Activated CD4-positive, alpha-beta T cell treated with anti-CD3 and anti-CD28 coated beads for 36 hours (primary cell): ENCODE data around the gene TLR2. TPM values are rescaled to one million over a fixed set of nuclear protein-coding genes. Genes with fewer than 3 reads are reported as not detected.
"Not testable (repeated sequence)": the region's sequence is repeated elsewhere in the genome, so short reads cannot be mapped to it uniquely, and the experiment has no call there.

Experiments used
- ATAC-seq: fragments of 200-7000 bp; cut with Tn5 transposase; one replicate; pipeline ENCODE4 v1.10.0; 2021; ENCODE audit warnings: mild to moderate bottlenecking, moderate library complexity
- CTCF ChIA-PET: fragments of 350-600 bp; sonication (Branson Sonifier 250); formaldehyde crosslinking; loops from one replicate; lab custom pipeline; 2021; ENCODE audit warnings: antibody characterized with exemption; lab: Charles Lee
- POLR2A ChIA-PET: fragments of 350-600 bp; sonication (Branson Sonifier 250); formaldehyde crosslinking; loops from one replicate; lab custom pipeline; 2021; ENCODE audit warnings: antibody characterized with exemption, inconsistent platforms; lab: Charles Lee
- DNase-seq: peaks from one replicate; pipeline ENCODE4 v3.0.0-alpha.2; 2020
- H3K27ac Mint-ChIP-seq: one replicate; pipeline ENCODE4 v1.8.0; 2021; ENCODE audit warnings: mixed read lengths
- H3K27me3 Mint-ChIP-seq: one replicate; pipeline ENCODE4 v1.8.0; 2021; ENCODE audit warnings: mixed read lengths
- H3K36me3 Mint-ChIP-seq: one replicate; pipeline ENCODE4 v1.8.0; 2021; ENCODE audit warnings: low read depth, mixed read lengths
- H3K4me1 Mint-ChIP-seq: one replicate; pipeline ENCODE4 v1.8.0; 2021; ENCODE audit warnings: mixed read lengths
- H3K4me3 Mint-ChIP-seq: one replicate; pipeline ENCODE4 v1.8.0; 2021; ENCODE audit warnings: mild to moderate bottlenecking, moderate library complexity, mixed read lengths
- H3K9me3 Mint-ChIP-seq: one replicate; pipeline ENCODE4 v1.8.0; 2021; ENCODE audit warnings: low read depth, mixed read lengths
- intact Hi-C, 2 experiments: fragments of 100-400 bp; cut with DNase I in 1 of 2; cut with micrococcal nuclease in 1 of 2; formaldehyde crosslinking; loops; one replicate each; pipeline versions ENCODE4 v1.14.2 to v1.15.1; 2022 to 2024; cut with DNase I, micrococcal nuclease
- total RNA-seq, 2 experiments: library from RNA; stranded (reverse); gene quantifications; one replicate each; pipeline ENCODE4 v1.2.3, GENCODE V29; 2021

Gene TLR2
- total RNA-seq, 2 experiments from 2014 or later, result 1.3 to 2.0 TPM

- Mint-ChIP-seq H3K36me3 (no peaks in the 10 kb centered on the region), H3K27ac (no peak overlapping the region), H3K27me3 (no peaks in the 10 kb centered on the region), H3K4me3 (no peak overlapping the region), H3K9me3 (no peaks in the 10 kb centered on the region), H3K4me1 (peaks cover 24% of the 10 kb centered on the region)
- ATAC-seq (no peak), DNase-seq (no peak)
- POLR2A ChIA-PET, result no interaction called here
- CTCF ChIA-PET, result interaction anchor here (1.2 kb wide), 1 partner anchor 11 kb away, joined by 6 read pairs; no protein-coding TSS in a partner anchor
- intact Hi-C loops, result no loop called here
Observed at GRCh38 chr4:153655928-153656327, 28.2 kb upstream of the TLR2 start.

DNA sequence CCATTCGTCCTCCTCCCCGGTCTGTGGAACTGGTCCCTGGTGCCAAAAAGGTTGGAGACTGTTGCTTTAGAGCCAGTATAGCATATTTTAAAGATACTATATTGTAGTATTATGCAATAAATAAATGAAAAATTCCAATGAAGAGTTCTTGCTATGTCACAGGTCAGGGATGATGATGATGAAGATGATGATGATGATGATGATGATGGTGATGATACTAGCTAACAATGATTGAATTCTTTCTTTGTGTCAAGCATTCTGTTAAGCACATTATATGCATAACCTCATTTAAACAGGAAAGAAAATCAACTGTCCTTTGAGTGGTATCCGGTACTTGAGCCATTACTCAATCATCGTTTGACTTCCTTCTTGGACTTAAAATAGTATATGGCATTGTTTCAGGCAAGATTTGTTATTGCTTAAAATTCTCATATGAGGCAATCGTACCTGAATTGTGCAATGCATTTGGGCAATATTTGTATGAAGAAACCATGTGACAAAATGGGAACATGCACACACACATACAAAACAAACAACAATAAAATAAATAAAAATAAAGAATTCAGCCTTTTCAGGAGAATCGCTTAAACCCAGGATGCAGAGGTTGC lies 22.8 kb upstream of the TLR2 start:
- ATAC-seq (no peak), DNase-seq (no peak)
- Mint-ChIP-seq H3K36me3 (no peaks in the 10 kb centered on the region), H3K27ac (no peak overlapping the region), H3K27me3 (no peaks in the 10 kb centered on the region), H3K4me1 (no peaks in the 10 kb centered on the region), H3K4me3 (no peak overlapping the region), H3K9me3 (peaks cover 4% of the 10 kb centered on the region)
- intact Hi-C loops, result no loop called here
- ChIA-PET CTCF (no interaction called here), POLR2A (no interaction called here)

GRCh38 chr4:153661908-153662307 lies 22.2 kb upstream of the TLR2 start:
- H3K9me3 Mint-ChIP-seq, result peaks cover 4% of the 10 kb centered on the region
- intact Hi-C loops, result no loop called here
- ChIA-PET POLR2A (no interaction called here), CTCF (no interaction called here)
- no peak for DNase-seq
- no peak overlapping the region for H3K4me3 Mint-ChIP-seq
- H3K27ac Mint-ChIP-seq, result no peak overlapping the region
- ATAC-seq, result no peak
- no peaks in the 10 kb centered on the region for H3K27me3 Mint-ChIP-seq
- H3K36me3 Mint-ChIP-seq, result no peaks in the 10 kb centered on the region
- H3K4me1 Mint-ChIP-seq, result no peaks in the 10 kb centered on the region

DNA sequence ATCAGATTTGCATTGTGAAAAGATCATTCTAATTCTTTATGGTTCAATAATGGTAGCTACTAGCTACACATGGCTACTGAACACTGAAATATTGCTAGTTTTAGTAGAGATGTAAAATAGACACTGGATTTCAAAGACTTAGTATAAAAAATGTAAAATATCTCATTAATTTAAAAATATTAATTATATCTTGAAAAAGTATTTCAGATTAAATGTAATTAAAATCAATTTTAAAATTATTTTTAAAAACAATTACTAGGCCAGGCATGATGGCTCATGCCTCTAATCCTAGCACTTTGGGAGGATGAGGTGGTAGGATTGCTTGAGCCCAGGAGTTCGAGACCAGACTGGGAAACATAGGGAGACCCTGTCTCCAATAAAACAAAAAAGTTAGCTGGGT lies 20.4 kb upstream of the TLR2 start:
- H3K27ac Mint-ChIP-seq, result no peak overlapping the region
- no peak overlapping the region for H3K4me3 Mint-ChIP-seq
- intact Hi-C loops, result no loop called here
- ATAC-seq (no peak), DNase-seq (no peak)
- no peaks in the 10 kb centered on the region for H3K4me1 Mint-ChIP-seq
- peaks cover 2% of the 10 kb centered on the region for H3K27me3 Mint-ChIP-seq
- POLR2A ChIA-PET, result no interaction called here
- H3K36me3 Mint-ChIP-seq, result no peaks in the 10 kb centered on the region
- CTCF ChIA-PET, result interaction anchor here (0.6 kb wide), 1 partner anchor 415 kb away, joined by 3 read pairs; no protein-coding TSS in a partner anchor
- peaks cover 4% of the 10 kb centered on the region for H3K9me3 Mint-ChIP-seq

- POLR2A ChIA-PET, H3K27me3 Mint-ChIP-seq, intact Hi-C loops, DNase-seq, H3K27ac Mint-ChIP-seq, H3K36me3 Mint-ChIP-seq, ATAC-seq, H3K4me3 Mint-ChIP-seq, H3K9me3 Mint-ChIP-seq, H3K4me1 Mint-ChIP-seq: not testable (repeated sequence)
- CTCF ChIA-PET, result interaction anchor here (0.6 kb wide), 1 partner anchor 220 kb away, joined by 3 read pairs; no protein-coding TSS in a partner anchor
Observed at GRCh38 chr4:153666505-153666904, 17.6 kb upstream of the TLR2 start.

DNA sequence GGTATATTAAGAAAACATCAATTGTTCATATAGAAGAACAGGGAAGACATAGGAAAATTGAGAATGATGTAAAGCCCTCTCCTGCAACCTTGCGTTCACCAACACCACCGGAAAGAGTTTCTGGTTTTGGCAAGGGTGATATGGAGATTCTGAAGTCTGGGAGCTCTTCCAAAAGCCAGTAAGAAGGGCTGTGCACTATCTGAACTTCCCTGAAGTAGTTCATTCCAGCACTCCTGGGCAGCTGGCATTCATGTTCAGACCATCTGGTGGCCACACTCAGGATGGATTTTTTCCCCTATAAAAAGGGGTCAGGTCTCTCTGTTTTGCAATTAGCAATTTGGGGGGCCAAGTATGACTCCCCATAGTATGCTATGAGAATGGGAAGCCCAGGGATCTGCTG lies 15.4 kb upstream of the TLR2 start:
- Mint-ChIP-seq H3K36me3 (no peaks in the 10 kb centered on the region), H3K4me1 (peaks cover 5% of the 10 kb centered on the region), H3K27me3 (peaks cover 6% of the 10 kb centered on the region), H3K9me3 (no peaks in the 10 kb centered on the region), H3K4me3 (no peak overlapping the region), H3K27ac (no peak overlapping the region)
- POLR2A ChIA-PET, result no interaction called here
- ATAC-seq, result no peak
- DNase-seq, result no peak
- CTCF ChIA-PET, result interaction anchor here (1.4 kb wide), 1 partner anchor 23 kb away, joined by 3 read pairs; no protein-coding TSS in a partner anchor
- intact Hi-C loops, result no loop called here

GRCh38 chr4:153669838-153670237 lies 14.2 kb upstream of the TLR2 start:
- CTCF ChIA-PET, result interaction anchor here (0.7 kb wide), 1 partner anchor 16 kb away, joined by 3 read pairs; no protein-coding TSS in a partner anchor
- H3K27ac Mint-ChIP-seq, result no peak overlapping the region
- H3K4me3 Mint-ChIP-seq, result no peak overlapping the region
- peaks cover 1% of the 10 kb centered on the region for H3K9me3 Mint-ChIP-seq
- DNase-seq (no peak), ATAC-seq (no peak)
- H3K27me3 Mint-ChIP-seq, result peaks cover 6% of the 10 kb centered on the region
- POLR2A ChIA-PET, result no interaction called here
- intact Hi-C loops, result no loop called here
- H3K36me3 Mint-ChIP-seq, result no peaks in the 10 kb centered on the region
- H3K4me1 Mint-ChIP-seq, result peaks cover 5% of the 10 kb centered on the region

- DNase-seq (no peak), ATAC-seq (no peak)
- Mint-ChIP-seq H3K4me3 (no peak overlapping the region), H3K36me3 (no peaks in the 10 kb centered on the region), H3K9me3 (peaks cover 14% of the 10 kb centered on the region), H3K27ac (no peak overlapping the region), H3K4me1 (no peaks in the 10 kb centered on the region), H3K27me3 (peaks cover 2% of the 10 kb centered on the region)
- ChIA-PET CTCF (no interaction called here), POLR2A (no interaction called here)
- intact Hi-C loops, result no loop called here
Observed at GRCh38 chr4:153676486-153676885, 7.6 kb upstream of the TLR2 start.

- no peak for DNase-seq
- no peak for ATAC-seq
- H3K36me3 Mint-ChIP-seq, result no peaks in the 10 kb centered on the region
- H3K4me3 Mint-ChIP-seq, result no peak overlapping the region
- CTCF ChIA-PET, result interaction anchor here (1.0 kb wide), 1 partner anchor 12 kb away, joined by 3 read pairs; no protein-coding TSS in a partner anchor
- POLR2A ChIA-PET, result no interaction called here
- H3K9me3 Mint-ChIP-seq, result peaks cover 14% of the 10 kb centered on the region
- peaks cover 2% of the 10 kb centered on the region for H3K27me3 Mint-ChIP-seq
- no peaks in the 10 kb centered on the region for H3K4me1 Mint-ChIP-seq
- intact Hi-C loops, result no loop called here
- H3K27ac Mint-ChIP-seq, result no peak overlapping the region
Observed at GRCh38 chr4:153676984-153677383, 7.1 kb upstream of the TLR2 start.

- no peak overlapping the region for H3K27ac Mint-ChIP-seq
- peaks cover 14% of the 10 kb centered on the region for H3K9me3 Mint-ChIP-seq
- no peak overlapping the region for H3K4me3 Mint-ChIP-seq
- ATAC-seq (no peak), DNase-seq (no peak)
- ChIA-PET CTCF (interaction anchor here (1.3 kb wide), 1 partner anchor 36 kb away, joined by 3 read pairs; no protein-coding TSS in a partner anchor), POLR2A (no interaction called here)
- peaks cover 5% of the 10 kb centered on the region for H3K4me1 Mint-ChIP-seq
- peaks cover 10% of the 10 kb centered on the region for H3K27me3 Mint-ChIP-seq
- intact Hi-C loops, result no loop called here
- no peaks in the 10 kb centered on the region for H3K36me3 Mint-ChIP-seq
Observed at GRCh38 chr4:153679486-153679885, 4.6 kb upstream of the TLR2 start.

- Mint-ChIP-seq H3K9me3 (peaks cover 9% of the 10 kb centered on the region), H3K27me3 (peaks cover 21% of the 10 kb centered on the region), H3K4me3 (peak overlapping the region; percentile 50), H3K4me1 (peaks cover 11% of the 10 kb centered on the region), H3K36me3 (peaks cover 12% of the 10 kb centered on the region), H3K27ac (no peak overlapping the region)
- ATAC-seq, result no peak
- ChIA-PET CTCF (interaction anchor here (0.6 to 3.1 kb wide), 5 partner anchors 9 to 473 kb away, joined by 3 to 12 read pairs (median 4); no protein-coding TSS in a partner anchor), POLR2A (interaction anchor here (0.5 kb wide), 1 partner anchor 655 kb away, joined by 3 read pairs; no protein-coding TSS in a partner anchor)
- DNase-seq, result no peak
- intact Hi-C loops, result loop anchor here in 1 of 2 experiments (2.0 kb wide), 1 partner anchor 31 kb away; no protein-coding TSS in a partner anchor
Observed at GRCh38 chr4:153683763-153684181, 308 bp upstream of the TLR2 start.

DNA sequence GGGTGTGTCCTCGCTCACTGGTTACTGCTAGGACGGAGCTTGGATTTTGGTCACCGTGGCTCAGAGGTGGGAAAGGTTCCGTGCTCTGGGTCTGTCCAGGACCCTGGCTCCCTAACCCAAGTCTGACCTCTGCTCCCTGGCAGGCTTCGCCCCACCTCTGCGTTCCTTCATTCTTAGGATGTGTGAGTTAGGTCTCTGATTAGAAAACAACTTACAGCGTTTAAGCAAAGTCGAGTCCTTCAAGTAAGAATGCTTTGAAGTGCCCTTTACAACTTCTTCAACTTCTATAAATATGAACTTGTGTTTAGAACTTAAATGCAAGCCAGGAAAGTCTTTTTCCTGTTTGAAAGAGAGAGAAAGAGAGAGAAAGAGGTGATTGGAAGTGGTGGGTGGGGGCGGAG lies 891 bp downstream of the TLR2 start:
- peak; percentile 31 for ATAC-seq
- Mint-ChIP-seq H3K27ac (peak overlapping the region; percentile 58), H3K27me3 (peaks cover 21% of the 10 kb centered on the region), H3K36me3 (peaks cover 18% of the 10 kb centered on the region), H3K4me3 (peak overlapping the region; percentile 73), H3K4me1 (peaks cover 11% of the 10 kb centered on the region), H3K9me3 (peaks cover 13% of the 10 kb centered on the region)
- ChIA-PET CTCF (interaction anchor here (0.7 to 3.1 kb wide), 4 partner anchors 20 to 65 kb away, joined by 3 to 12 read pairs (median 5); no protein-coding TSS in a partner anchor), POLR2A (interaction anchor here (0.6 kb wide), 1 partner anchor 567 kb away, joined by 3 read pairs; no protein-coding TSS in a partner anchor)
- intact Hi-C loops, result loop anchor here in 1 of 2 experiments (2.0 kb wide), 1 partner anchor 32 kb away; no protein-coding TSS in a partner anchor
- peak; percentile 23 for DNase-seq
